Astrocyte of the spinal cord (primary cell): Measurements from ENCODE around the gene SPATA2.

Experiments used
- DNase-seq: peaks from one replicate; pipeline ENCODE4 v3.0.0; 2011; ENCODE audit warnings: low read depth, low spot score
- H3K4me3 ChIP-seq: 2 replicates; pipeline ENCODE4 v1.5.1; 2011; ENCODE audit warnings: low read depth, mild to moderate bottlenecking, low read length, moderate library complexity
- CTCF ChIP-seq: IDR thresholded peaks from 2 replicates; pipeline ENCODE4 v1.5.1; 2012; ENCODE audit warnings: low read depth, mild to moderate bottlenecking, low read length, inconsistent platforms
- in situ Hi-C: cut with HindIII; loops from 2 replicates; pipeline ENCODE4 v1.10.0; 2017; ENCODE audit warnings: low sequenced_read_pairs

The SPATA2 gene

GRCh38 chr20:49909499-49910339, 5.6 kb downstream of the SPATA2 start:
- peak; percentile 32 for TF ChIP-seq CTCF
- no peak overlapping the region for H3K4me3 ChIP-seq
- no peak for DNase-seq
- in situ Hi-C loops: no loop called here

- no peak for DNase-seq
- TF ChIP-seq CTCF: no peak
- in situ Hi-C loops: no loop called here
- no peak overlapping the region for H3K4me3 ChIP-seq
These were observed 7.1 kb downstream of the SPATA2 start for GRCh38 chr20:49908258-49908565.

- in situ Hi-C loops: no loop called here
- no peak for DNase-seq
These were observed 7.7 kb downstream of the SPATA2 start for GRCh38 chr20:49907405-49908257.

GRCh38 chr20:49906615-49907154, 8.6 kb downstream of the SPATA2 start:
- DNase-seq: no peak
- TF ChIP-seq CTCF: no peak
- no peak overlapping the region for H3K4me3 ChIP-seq
- in situ Hi-C loops: no loop called here

More at GRCh38 chr20:49907405-49908257, 7.7 kb downstream of the SPATA2 start:
- H3K4me3 ChIP-seq: no peak overlapping the region
- no peak for TF ChIP-seq CTCF

GRCh38 chr20:49906101-49906604, 9.2 kb downstream of the SPATA2 start:
- H3K4me3 ChIP-seq: no peak overlapping the region
- DNase-seq: no peak
- no peak for TF ChIP-seq CTCF
- in situ Hi-C loops: no loop called here

- DNase-seq: no peak
- TF ChIP-seq CTCF: no peak
- H3K4me3 ChIP-seq: no peak overlapping the region
- in situ Hi-C loops: no loop called here
These were observed 9.8 kb downstream of the SPATA2 start for GRCh38 chr20:49905415-49906091.
